Stimulated activated naive B cell treated with anti-CD40 and anti-IgM and Interleukin-4, amounts not matched to agents 10 μg/mL and 1 μg/mL and 100 μg/mL, for 72 hours (primary cell): ENCODE data around the gene CDC42BPB.

Source experiments
- ATAC-seq, 2 donors: fragments of 150-1000 bp; cut with Tn5 transposase; replicated peaks; 2 replicates each; pipeline ENCODE4 v1.10.0; 2021; ENCODE audit warnings: moderate library complexity in 1 of 2
- DNase-seq: peaks from one replicate; pipeline ENCODE4 v3.0.0; 2021
- H3K27ac Mint-ChIP-seq: one replicate; pipeline ENCODE4 v1.8.0; 2022; ENCODE audit warnings: mild to moderate bottlenecking, mixed read lengths
- H3K27me3 Mint-ChIP-seq, 2 donors: one replicate each; pipeline ENCODE4 v1.8.0; 2022; ENCODE audit warnings: mixed read lengths in 2 of 2
- H3K36me3 Mint-ChIP-seq, 2 donors: one replicate each; pipeline ENCODE4 v1.8.0; 2022; ENCODE audit warnings: mixed read lengths in 2 of 2, mild to moderate bottlenecking in 1 of 2
- H3K4me1 Mint-ChIP-seq, 2 donors: one replicate each; pipeline ENCODE4 v1.8.0; 2022; ENCODE audit warnings: mixed read lengths in 2 of 2, mild to moderate bottlenecking in 1 of 2
- H3K4me3 Mint-ChIP-seq, 2 donors: one replicate each; pipeline ENCODE4 v1.8.0; 2022; ENCODE audit warnings: mild to moderate bottlenecking in 2 of 2, mixed read lengths in 2 of 2, moderate library complexity in 1 of 2
- H3K9me3 Mint-ChIP-seq, 2 donors: one replicate each; pipeline ENCODE4 v1.8.0; 2022; ENCODE audit warnings: mixed read lengths in 2 of 2, mild to moderate bottlenecking in 1 of 2

The CDC42BPB gene

DNA sequence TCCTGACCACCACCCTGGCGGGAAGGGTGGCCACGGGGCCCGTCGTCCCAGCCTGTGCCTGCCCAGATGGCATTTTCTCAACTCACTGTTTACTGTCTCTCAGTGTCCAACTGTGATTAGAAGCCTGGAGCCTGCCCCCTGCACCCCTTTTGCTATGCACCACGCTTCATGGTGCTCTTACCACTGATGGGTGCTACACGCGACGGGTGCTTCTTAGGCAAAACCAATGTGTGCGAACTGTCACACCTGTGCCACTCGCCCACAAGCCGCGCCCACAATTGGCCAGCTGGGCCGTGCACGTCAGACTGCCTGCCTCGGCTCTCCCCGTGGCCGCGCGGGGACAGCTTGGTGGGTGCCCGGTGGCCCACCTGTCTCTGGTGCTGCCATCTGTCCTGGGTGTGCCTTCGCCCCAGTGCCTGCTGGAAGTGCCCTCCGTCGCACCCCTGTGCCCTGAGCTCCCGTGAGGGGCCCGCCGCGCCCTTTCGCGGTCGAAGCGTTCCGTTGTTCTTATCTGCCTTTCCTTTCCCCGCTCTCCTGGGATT, 150.0 kb downstream of the CDC42BPB start:
- Mint-ChIP-seq H3K4me3 (peak overlapping the region in 1 of 2 donors; percentile 55), H3K4me1 (peaks cover 18 to 26% of the 10 kb centered on the region in 2 donors), H3K36me3 (peaks cover 52 to 74% of the 10 kb centered on the region in 2 donors), H3K9me3 (no peaks in the 10 kb centered on the region), H3K27me3 (no peaks in the 10 kb centered on the region), H3K27ac (peak overlapping the region; percentile 65)
- DNase-seq (no peak), ATAC-seq (peak; percentile 36 to 56)

DNA sequence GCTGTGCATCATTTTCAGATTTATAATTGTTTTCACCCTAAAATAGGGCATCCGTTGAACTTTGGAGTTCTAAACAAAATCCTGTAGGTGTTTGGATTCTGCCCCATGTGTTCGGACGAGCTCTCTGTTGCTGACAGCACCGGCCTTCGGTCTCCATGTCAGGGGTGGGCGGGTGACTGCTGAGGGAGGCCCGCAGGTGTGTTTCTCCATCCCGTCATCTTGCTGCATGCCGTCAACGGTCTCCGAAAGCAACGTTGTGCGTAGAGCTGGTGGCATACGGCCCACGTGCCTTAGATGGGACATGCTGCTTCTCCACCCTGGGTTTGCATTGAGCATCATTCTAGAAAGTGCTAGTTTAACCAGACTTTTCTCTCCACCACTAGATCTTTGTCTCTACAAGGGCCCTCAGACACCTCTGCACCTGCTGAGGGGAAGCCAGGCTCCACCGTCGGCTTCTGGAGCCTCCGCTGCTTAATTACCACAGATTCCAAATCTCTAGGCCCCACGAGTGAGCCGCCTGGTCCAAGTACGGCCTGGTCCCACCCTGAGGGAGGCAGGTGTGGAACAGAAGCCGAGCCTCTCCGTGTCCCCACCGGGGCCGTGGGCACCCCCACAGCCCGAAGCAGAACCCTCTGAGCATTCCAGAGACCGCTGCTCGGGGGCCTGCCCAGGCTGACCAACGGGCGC, 150.6 kb downstream of the CDC42BPB start:
- H3K9me3 Mint-ChIP-seq: no peaks in the 10 kb centered on the region
- H3K27me3 Mint-ChIP-seq: no peaks in the 10 kb centered on the region
- no peak for ATAC-seq
- peaks cover 24 to 33% of the 10 kb centered on the region in 2 donors for H3K4me1 Mint-ChIP-seq
- DNase-seq: no peak
- H3K36me3 Mint-ChIP-seq: peaks cover 55 to 76% of the 10 kb centered on the region in 2 donors
- H3K27ac Mint-ChIP-seq: peak overlapping the region; percentile 51
- no peak overlapping the region for H3K4me3 Mint-ChIP-seq

DNA sequence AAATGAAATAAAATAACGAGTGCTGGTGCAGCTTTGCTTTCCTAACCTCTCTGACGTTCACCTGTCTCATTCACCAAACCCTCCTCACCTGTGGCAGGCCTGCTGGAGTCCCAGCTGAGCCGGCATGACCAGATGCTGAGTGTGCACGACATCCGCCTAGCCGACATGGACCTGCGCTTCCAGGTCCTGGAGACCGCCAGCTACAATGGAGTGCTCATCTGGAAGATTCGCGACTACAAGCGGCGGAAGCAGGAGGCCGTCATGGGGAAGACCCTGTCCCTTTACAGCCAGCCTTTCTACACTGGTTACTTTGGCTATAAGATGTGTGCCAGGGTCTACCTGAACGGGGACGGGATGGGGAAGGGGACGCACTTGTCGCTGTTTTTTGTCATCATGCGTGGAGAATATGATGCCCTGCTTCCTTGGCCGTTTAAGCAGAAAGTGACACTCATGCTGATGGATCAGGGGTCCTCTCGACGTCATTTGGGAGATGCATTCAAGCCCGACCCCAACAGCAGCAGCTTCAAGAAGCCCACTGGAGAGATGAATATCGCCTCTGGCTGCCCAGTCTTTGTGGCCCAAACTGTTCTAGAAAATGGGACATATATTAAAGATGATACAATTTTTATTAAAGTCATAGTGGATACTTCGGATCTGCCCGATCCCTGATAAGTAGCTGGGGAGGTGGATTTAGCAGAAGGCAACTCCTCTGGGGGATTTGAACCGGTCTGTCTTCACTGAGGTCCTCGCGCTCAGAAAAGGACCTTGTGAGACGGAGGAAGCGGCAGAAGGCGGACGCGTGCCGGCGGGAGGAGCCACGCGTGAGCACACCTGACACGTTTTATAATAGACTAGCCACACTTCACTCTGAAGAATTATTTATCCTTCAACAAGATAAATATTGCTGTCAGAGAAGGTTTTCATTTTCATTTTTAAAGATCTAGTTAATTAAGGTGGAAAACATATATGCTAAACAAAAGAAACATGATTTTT, 151.9 kb downstream of the CDC42BPB start:
- ATAC-seq: no peak
- Mint-ChIP-seq H3K4me1 (peaks cover 34 to 46% of the 10 kb centered on the region in 2 donors), H3K9me3 (no peaks in the 10 kb centered on the region), H3K27ac (peak overlapping the region; percentile 67), H3K27me3 (no peaks in the 10 kb centered on the region), H3K36me3 (peaks cover 58 to 70% of the 10 kb centered on the region in 2 donors), H3K4me3 (no peak overlapping the region)
- no peak for DNase-seq

DNA sequence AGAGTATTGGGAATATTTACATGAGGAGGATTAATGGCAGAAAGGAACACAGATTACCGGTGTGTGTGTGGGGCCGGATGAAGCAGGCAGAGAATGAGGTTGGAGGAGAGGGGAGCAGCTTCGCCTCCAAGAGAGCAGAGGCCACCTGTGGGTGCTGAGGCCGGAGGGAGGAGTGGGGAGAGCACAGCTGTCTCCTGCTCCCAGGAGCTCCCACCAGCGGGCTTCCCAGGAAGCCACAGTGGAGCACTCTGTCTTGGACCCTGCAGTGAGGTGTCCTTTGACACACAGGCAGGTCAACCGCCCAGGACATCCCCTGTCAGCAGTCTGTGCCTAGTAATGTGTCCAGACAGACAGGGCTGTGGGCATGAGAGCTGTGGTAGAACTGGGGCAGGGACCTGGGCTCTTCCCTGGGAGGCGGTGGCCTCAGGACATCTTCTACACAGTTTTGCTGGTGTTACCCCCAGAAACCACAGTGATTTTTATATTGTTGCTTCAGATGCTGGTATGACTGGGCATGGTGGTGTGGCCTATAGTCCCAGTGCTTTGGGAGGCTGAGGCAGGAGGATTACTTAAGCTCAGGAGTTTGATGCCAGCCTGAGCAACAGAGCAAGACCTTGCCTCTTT, 153.3 kb downstream of the CDC42BPB start:
- Mint-ChIP-seq H3K9me3 (no peaks in the 10 kb centered on the region), H3K4me1 (peaks cover 42 to 60% of the 10 kb centered on the region in 2 donors), H3K4me3 (no peak overlapping the region), H3K27ac (peak overlapping the region; percentile 96), H3K27me3 (no peaks in the 10 kb centered on the region), H3K36me3 (peaks cover 62 to 72% of the 10 kb centered on the region in 2 donors)
- no peak for ATAC-seq
- DNase-seq: no peak

DNA sequence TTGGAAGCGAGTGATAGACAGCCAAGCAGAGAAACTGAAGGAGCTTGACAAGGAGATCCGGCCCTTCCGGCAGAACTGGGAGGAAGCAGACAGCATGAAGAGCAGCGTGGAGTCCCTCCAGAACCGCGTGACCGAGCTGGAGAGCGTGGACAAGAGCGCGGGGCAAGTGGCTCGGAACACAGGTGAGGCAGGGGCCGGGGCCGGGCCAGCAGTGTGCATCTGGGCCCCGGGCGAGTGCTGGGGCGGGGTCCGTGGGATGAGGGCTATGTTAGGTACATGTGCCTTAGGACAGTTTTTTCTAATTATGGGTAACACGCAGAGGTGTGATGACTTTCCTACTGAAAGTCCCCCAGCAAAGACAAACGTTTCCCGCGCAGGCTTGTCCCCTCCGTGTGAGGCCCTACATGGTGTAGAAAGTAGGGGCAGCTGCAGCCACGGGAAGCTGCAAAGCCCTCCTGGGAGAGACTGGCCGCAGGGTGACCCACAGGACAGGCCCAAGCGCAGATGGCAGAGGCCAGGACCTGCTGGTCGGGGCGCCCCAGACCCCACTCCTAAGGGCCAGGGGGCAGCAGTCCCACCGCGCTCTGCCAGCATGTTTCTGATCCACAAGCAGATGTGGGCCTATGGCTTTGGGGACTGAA, 154.0 kb downstream of the CDC42BPB start:
- DNase-seq: no peak
- H3K27me3 Mint-ChIP-seq: no peaks in the 10 kb centered on the region
- H3K4me3 Mint-ChIP-seq: no peak overlapping the region
- no peaks in the 10 kb centered on the region for H3K9me3 Mint-ChIP-seq
- ATAC-seq: no peak
- peaks cover 47 to 67% of the 10 kb centered on the region in 2 donors for H3K4me1 Mint-ChIP-seq
- peak overlapping the region; percentile 96 for H3K27ac Mint-ChIP-seq
- peaks cover 65 to 74% of the 10 kb centered on the region in 2 donors for H3K36me3 Mint-ChIP-seq

DNA sequence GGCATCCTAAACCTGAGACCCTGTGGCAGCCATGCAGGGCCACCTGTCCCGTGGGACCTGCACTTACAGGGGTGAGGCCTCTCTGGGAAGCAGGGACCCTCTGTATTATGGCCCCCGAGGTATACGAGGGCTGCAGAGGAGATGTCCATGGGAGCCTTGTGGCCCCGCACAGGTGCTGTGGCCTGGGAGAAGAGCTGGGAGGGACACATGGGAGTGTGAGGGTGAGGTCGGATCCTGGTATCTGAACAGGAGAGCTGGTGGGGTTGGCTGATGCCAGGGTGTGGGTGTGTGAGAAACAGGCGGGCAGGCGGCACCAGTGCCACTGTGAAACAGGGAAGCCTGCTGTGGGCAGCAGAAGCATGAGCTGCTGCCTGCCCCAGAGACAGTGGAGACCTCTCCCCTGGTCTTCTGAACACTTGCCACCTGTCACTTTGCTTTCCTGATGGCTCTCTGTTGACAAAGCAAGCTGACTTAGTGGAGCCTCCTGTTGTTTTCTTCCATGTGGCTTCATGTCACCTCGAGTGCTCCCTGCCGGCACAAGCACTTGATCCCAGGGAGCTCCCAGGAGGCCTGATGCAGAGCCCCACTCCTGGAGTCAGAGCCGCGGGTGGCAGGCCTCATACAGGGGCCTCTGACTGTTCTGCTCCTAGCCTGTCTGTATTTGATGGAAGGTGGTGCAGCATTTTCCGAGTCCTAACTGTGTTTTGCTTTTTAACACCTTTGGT, 154.7 kb downstream of the CDC42BPB start:
- H3K27ac Mint-ChIP-seq: peak overlapping the region; percentile 96
- peaks cover 62 to 70% of the 10 kb centered on the region in 2 donors for H3K36me3 Mint-ChIP-seq

DNA sequence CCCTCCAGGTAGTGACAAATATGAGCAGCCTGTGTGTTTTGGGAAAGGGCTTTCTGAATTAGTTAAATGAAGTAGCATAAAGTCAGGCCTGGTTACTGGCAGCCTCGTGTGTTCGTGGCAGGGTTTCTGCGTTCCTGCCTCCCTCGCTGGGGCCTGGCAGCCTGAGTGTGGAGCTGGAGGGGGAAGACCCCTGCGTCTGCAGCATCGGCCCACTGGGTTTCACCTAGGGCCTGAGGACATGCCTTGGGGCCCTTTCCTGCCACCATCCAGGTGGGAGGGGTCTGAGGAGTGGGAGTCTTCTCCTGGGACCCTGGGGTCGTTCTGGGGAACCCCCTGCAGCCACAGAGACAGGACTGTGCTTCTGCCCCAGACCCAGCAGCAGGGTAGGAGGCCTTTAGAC, 155.3 kb downstream of the CDC42BPB start:
- Mint-ChIP-seq H3K4me1 (peaks cover 49 to 70% of the 10 kb centered on the region in 2 donors), H3K4me3 (peak overlapping the region; percentile 55 to 74), H3K27ac (peak overlapping the region; percentile 96), H3K36me3 (peaks cover 62 to 68% of the 10 kb centered on the region in 2 donors), H3K9me3 (no peaks in the 10 kb centered on the region), H3K27me3 (no peaks in the 10 kb centered on the region)
- DNase-seq: no peak
- peak; percentile 13 to 27 for ATAC-seq

More for the DNA sequence above, 154.7 kb downstream of the CDC42BPB start:
- no peak for ATAC-seq
- Mint-ChIP-seq H3K9me3 (no peaks in the 10 kb centered on the region), H3K27me3 (no peaks in the 10 kb centered on the region), H3K4me3 (peak overlapping the region in 1 of 2 donors; percentile 74), H3K4me1 (peaks cover 48 to 68% of the 10 kb centered on the region in 2 donors)
- DNase-seq: no peak

DNA sequence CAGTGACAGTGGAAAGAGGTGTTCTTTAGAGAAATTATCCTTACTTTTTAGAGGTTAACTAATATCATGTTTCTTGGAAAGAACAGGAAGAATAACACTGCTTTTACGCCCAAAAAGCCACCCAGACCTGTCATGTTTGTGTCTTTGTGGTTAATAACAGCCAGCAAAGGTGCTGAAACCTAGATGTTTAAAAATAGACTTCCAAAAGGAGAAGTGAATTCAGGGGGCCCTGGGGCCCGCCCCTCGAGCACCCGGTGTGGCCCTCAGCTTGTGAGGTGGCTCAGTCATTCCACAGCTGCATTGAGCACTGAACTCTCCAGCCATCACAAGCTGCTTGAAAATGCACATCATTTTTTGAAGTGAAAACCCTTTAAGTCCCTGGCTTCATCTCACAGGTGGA, 155.7 kb downstream of the CDC42BPB start:
- ATAC-seq (peak; percentile 88 to 93), DNase-seq (peak; percentile 79)
- H3K27me3 Mint-ChIP-seq: no peaks in the 10 kb centered on the region
- H3K9me3 Mint-ChIP-seq: no peaks in the 10 kb centered on the region
- peaks cover 49 to 70% of the 10 kb centered on the region in 2 donors for H3K4me1 Mint-ChIP-seq
- peaks cover 60 to 64% of the 10 kb centered on the region in 2 donors for H3K36me3 Mint-ChIP-seq
- peak overlapping the region; percentile 55 to 69 for H3K4me3 Mint-ChIP-seq
- H3K27ac Mint-ChIP-seq: peak overlapping the region; percentile 96

DNA sequence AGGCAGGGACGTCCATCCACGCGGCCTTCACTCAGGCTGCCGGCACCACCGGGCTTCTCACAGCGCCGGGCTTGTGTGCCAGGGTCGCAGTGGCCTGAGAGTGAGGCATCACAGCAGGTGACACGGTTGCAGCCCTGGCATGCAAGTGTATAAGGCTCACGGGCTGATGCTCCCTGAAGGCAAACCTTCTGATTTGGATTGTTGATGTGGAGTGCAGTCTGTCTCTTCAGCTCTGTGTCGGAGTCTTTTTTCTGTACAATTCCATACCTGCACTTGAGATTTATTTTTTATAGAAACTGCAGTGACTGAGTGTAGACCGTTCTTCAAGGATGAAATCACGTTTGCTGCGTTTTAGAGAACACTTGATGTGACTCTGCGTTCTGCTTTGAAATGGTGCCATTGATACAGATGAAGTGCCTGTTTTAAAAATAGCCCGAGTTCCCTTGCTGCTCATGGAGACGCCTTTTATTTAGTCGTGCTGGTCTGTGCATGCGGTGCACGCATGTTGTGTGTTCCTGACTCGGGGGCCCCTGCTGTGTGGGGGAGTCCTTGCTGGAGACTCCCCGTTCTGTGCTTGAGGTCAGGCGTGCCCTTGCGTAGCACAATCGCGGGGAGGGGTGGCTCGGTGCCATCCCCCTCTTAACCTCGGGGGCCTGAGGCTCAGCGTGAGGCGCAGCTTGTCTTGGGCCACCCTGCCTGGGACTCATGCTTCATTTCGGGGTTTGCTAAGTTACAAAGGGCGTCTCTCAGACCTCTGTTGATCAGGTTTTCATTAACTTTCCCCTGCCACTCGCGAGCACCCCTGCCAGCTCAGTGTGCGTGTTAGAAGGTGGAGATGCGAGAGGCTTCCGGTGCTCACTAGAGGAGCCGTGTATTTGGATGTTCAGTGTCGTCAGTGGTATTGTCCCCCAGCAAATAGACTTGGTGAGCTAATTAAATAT, 156.4 kb downstream of the CDC42BPB start:
- DNase-seq (no peak), ATAC-seq (peak; percentile 60 to 62)
- H3K4me3 Mint-ChIP-seq: peak overlapping the region; percentile 55 to 69
- no peaks in the 10 kb centered on the region for H3K9me3 Mint-ChIP-seq
- peaks cover 62 to 65% of the 10 kb centered on the region in 2 donors for H3K36me3 Mint-ChIP-seq
- H3K4me1 Mint-ChIP-seq: peaks cover 49 to 74% of the 10 kb centered on the region in 2 donors
- peak overlapping the region; percentile 96 for H3K27ac Mint-ChIP-seq
- no peaks in the 10 kb centered on the region for H3K27me3 Mint-ChIP-seq

DNA sequence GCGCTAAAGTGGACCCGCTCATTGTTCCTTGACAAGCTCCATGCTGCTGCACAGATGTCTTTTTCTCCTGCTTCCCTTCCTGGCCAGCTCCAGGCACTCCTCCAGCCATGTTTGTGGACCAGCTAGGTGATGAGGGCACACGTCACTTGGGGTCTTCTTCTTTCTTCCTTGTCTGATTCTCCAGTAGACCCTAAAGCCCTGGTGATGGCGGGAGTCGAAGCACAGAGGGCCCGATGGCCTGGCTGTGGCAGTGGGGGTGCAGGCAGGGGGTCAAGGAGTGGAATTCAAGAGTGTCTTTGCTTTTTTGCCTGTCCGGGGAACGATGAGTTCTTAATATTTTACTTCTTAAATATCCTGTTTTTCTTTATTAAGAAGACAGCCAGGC, 157.8 kb downstream of the CDC42BPB start:
- H3K27me3 Mint-ChIP-seq: no peaks in the 10 kb centered on the region
- H3K36me3 Mint-ChIP-seq: peaks cover 65 to 69% of the 10 kb centered on the region in 2 donors
- ATAC-seq: no peak
- peak overlapping the region; percentile 41 to 43 for H3K4me3 Mint-ChIP-seq
- H3K9me3 Mint-ChIP-seq: no peaks in the 10 kb centered on the region
- no peak for DNase-seq
- peaks cover 49 to 77% of the 10 kb centered on the region in 2 donors for H3K4me1 Mint-ChIP-seq
- H3K27ac Mint-ChIP-seq: peak overlapping the region; percentile 96

DNA sequence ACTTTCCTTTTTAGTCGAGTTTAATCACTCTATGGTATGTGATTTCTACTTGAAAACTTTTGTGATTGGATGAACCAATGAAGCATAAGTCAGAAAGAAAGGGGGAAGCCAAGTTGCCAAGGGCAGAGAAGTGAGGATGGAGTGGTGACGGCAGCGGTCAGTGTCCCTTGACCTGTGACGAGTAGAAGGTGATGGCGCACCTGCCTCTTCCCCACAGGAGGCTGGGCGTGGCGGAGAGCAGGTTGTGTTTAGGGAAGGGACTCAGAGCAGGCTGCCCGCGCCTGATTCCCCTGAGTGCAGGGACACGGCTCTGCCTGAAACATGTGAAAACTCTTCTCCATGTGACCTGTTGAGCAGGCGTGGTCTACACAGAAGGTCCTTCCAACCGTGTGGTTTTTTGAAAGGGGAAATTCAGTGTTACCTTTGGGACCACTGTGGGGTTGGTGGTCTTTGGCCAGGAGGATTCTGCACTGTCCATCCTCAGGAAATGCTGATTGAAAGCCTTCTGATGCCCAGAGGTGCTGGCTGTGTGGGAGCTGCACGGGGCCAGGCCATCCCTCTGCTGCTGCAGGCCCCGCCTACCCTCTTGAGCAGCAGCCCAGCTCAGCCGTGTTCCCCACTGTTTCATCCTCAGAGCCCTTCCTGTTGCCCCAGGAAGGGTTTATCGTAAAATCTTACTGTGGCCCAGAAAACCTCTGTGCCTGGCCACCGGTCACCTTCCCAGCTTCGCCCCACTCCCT, 158.4 kb downstream of the CDC42BPB start:
- Mint-ChIP-seq H3K27ac (peak overlapping the region; percentile 96), H3K27me3 (no peaks in the 10 kb centered on the region), H3K4me1 (peaks cover 49 to 77% of the 10 kb centered on the region in 2 donors), H3K4me3 (peak overlapping the region; percentile 52 to 74), H3K36me3 (peaks cover 66 to 67% of the 10 kb centered on the region in 2 donors), H3K9me3 (no peaks in the 10 kb centered on the region)
- ATAC-seq (peak; percentile 43 to 49), DNase-seq (peak; percentile 67)

DNA sequence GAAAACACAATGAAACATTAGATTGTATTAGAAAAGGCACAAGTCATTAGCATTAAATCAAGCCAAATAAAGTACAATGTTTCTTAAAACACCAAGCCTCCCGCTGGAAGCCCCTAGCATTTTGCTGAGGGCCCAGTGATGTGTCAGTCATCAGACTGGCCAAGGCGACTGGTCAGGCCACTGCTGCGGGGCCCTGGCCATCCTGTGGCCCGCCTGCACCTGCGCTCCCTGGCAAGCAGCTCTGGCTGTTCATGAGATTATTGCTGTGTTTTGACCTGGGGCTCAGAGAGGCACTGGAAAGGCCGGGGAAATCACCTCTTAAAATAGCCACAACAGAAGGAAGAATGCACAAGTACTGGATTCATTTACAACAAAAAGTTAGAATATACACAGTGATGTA, 159.1 kb downstream of the CDC42BPB start:
- peak overlapping the region; percentile 96 for H3K27ac Mint-ChIP-seq
- H3K4me1 Mint-ChIP-seq: peaks cover 49 to 77% of the 10 kb centered on the region in 2 donors
- no peaks in the 10 kb centered on the region for H3K9me3 Mint-ChIP-seq
- peak overlapping the region; percentile 52 to 74 for H3K4me3 Mint-ChIP-seq
- ATAC-seq (no peak), DNase-seq (no peak)
- peaks cover 64% of the 10 kb centered on the region in 2 donors for H3K36me3 Mint-ChIP-seq
- H3K27me3 Mint-ChIP-seq: no peaks in the 10 kb centered on the region
